ENCODE data around the gene KBTBD2.
A peak's percentile ranks its signal among the peaks of the same experiment; 100 is the strongest.

- peak in 2 of 4 donors; percentile 39 to 58 for TF ChIP-seq POLR2A (IDR thresholded peaks at IDR 0.05)
- TF ChIP-seq POLR2AphosphoS5 (IDR thresholded peaks at IDR 0.05) = peak in 1 of 2 donors; percentile 53
Observed at GRCh38 chr7:32890010-32890792, 1.4 kb downstream of the KBTBD2 start.
